Astrocyte (in vitro differentiated cells and primary cell): ENCODE measurements around the gene RPH3AL.

ENCODE experiments used
- EZH2 ChIP-seq: IDR thresholded peaks from 2 replicates; pipeline ENCODE4 v1.6.1; 2012; ENCODE audit warnings: mild to moderate bottlenecking, low read length, inconsistent platforms; ENCODE audit not compliant: insufficient read depth
- TF ChIP-seq, protein P1 (sequence below): IDR thresholded peaks from 2 replicates; pipeline ENCODE4 v1.5.1; 2011; ENCODE audit warnings: low read depth, mild to moderate bottlenecking, inconsistent platforms, low read length, moderate library complexity; ENCODE audit not compliant: insufficient read depth

DNA sequence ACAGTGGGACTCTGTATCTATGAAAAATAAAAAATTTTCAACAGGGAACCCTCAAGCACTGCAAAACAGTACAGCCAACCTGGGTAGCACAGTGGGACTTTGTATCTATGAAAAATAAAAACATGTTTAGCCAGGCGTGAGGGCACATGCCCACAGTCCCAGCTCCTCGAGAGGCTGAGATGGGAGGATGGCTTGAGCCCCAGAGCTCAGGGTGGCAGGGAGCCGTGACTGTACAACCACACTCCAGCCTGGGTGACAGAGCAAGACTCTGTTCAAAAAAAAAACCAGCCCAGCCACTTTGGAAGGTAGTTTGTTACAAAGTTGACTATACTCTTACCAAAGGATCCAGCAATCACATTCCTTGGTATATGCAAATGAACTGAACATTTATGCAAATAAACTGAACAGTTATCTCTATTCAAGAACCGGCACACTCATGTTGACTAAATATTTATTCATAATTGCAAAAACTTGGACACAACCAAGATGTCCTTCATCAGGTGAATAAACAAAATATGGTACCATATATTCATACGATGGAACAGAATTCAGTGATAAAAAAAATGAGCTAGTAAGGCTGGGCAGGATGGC, 5.2 kb downstream of the RPH3AL start:
- TF ChIP-seq, protein P1, sequence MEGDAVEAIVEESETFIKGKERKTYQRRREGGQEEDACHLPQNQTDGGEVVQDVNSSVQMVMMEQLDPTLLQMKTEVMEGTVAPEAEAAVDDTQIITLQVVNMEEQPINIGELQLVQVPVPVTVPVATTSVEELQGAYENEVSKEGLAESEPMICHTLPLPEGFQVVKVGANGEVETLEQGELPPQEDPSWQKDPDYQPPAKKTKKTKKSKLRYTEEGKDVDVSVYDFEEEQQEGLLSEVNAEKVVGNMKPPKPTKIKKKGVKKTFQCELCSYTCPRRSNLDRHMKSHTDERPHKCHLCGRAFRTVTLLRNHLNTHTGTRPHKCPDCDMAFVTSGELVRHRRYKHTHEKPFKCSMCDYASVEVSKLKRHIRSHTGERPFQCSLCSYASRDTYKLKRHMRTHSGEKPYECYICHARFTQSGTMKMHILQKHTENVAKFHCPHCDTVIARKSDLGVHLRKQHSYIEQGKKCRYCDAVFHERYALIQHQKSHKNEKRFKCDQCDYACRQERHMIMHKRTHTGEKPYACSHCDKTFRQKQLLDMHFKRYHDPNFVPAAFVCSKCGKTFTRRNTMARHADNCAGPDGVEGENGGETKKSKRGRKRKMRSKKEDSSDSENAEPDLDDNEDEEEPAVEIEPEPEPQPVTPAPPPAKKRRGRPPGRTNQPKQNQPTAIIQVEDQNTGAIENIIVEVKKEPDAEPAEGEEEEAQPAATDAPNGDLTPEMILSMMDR, result no peak
- no peak for TF ChIP-seq EZH2
